ENCODE results near the gene OR1M1.
A peak's percentile ranks its signal among the peaks of the same experiment; 100 is the strongest.

Gene OR1M1

DNA sequence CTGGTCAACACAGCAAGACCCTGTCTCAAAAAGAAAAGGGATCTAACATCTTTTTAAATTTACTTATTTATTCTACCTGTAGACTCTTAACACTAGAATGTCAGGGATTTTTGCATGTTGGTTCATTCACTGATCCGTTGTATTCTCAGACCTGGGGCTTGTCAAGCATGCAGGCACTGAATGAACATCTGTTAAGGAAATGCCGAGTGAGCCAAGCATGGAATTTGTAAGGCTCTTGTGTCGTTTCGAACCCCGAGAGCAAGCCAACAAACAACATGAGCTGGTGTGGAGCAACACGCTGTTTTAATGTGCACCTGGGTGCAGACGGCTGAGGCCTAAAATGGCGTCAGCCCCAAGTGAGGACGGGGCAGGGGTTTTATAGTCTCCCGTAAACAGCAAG, 10.0 kb upstream of the OR1M1 start:
- no peak for DNase-seq

DNA sequence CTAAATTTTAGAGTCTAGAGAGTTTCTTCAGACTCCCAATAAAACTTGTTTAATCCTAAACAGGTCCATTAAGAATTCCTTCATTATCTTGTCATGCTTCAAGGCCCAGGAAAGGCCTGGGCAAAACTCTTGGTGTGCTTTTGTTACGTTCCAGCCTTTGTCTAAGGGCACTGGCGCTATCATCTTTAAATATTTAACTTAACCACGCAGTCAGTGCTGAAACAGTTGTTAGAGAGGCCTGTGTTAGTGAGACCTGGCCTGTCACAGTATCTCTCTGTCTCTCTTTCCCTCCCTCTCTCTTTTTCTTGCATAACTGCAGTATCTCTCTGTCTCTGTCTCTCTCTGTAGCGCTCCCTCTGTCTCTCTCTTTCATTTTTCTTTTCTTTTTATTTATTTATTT, 8.2 kb upstream of the OR1M1 start:
- DNase-seq = no peak

DNA sequence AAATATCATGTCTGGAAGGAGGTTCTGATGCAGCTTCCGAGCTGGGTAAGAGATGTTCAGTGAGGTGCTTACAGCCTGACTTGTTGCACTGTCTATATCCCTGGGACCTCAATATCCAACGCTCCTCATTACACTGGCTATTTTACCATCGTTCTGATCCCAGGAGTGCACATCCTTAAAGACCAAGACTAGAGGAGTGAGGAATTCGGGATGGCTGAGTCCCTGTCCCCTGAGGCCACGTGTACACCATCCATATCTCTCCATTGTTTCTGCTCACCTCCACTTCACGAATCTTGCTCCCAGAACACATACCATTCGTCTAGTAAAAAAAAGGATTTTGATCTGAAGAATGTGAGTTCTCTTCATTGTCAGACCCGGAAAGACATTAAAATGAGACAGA, 20.5 kb downstream of the OR1M1 start, which contains the start of gene OR7G2:
Gene OR7G2, minus strand, starts transcription at position 101 of the 400 bp plus-strand sequence. CDS start 4,232 bp downstream, outside the sequence.
- DNase-seq = no peak

DNA sequence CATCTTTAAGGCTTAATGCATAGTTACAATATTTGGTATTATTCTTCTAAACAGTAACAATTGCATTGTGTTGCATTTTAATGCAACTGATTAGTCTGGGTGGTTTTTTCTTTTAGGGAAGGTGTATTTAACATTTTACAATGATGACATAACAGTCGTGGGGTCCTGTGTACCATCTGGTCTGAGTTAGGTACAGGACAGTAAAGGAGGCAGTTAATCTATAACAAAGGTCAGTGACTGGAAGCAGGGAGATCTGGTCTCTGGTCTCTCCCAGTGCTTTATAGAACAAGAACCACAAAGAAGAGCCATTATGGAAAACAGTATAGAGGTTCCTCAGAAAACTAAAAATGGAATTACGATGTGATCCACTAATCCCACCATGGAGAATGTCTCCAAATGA, 23.1 kb downstream of the OR1M1 start:
- DNase-seq = no peak

DNA sequence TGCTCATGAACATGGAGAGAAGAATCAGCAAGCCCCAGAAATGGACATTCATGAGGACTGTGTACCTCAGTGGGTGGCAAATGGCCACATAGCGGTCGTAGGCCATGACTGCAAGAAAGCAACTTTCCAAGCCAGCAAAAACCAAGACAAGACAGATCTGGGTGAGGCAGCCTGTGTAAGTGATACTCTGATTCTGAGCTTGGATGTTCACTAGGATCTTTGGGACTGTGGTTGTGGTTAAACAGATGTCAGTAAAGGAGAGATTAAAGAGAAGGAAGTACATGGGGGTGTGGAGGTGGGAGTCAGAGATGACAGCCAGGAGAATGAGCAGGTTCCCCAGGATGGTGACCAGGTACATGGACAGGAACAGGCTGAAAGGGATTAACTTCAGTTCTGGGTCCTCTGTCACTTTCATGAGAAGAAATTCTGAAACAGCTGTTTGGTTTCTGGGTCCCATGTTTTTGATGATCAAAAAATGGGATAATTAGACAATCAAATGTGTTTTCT, 28.5 kb downstream of the OR1M1 start, which contains the start of gene OR7G1:
Gene OR7G1, minus strand, starts transcription at position 457 of the 507 bp plus-strand sequence. Its CDS starts 0 bp downstream, at position 457.
- no peak for DNase-seq

DNA sequence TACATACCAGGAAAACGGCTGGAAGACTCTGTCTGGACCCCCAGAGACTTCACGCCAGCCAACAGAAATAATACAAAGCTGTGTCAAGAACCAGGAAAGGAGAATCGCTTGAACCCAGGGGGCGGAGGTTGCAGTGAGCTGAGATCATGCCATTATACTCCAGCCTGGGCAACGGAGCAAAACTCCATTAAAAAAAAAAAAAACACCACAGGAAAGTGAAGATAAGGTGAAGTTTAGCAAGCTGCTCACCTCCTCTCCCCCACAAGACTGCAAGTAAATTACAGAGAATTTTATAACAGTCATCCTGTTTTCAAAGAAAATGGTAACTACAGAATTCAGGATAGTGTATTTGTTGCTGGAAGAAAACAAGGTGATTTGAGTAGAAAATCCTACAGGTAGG, 29.7 kb downstream of the OR1M1 start:
- DNase-seq = no peak

DNA sequence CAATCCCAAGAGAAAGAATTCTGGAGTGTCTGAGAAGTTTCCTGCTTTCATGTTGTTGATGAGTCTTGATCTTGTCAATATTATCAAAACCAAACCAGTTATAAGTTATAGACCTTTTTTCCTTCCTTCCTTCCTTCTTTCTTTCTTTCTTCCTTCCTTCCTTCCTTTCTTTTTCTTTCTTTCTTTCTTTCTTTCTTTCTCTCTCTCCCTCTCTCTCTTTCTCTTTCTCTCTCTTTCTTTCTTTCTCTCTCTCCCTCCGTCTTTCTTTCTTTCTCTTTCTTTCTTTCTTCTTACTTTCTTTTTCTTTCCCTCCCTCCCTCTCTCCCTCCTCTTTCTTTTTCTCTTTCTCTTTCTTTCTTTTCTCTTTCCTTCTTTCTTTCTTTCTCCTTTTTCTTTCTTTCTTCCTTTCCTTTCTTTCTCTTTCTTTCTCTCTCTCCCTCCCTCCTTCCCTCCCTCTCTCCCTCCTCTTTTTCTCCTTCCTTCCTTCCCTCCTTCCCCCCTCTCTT, 40.1 kb downstream of the OR1M1 start, which contains the start of gene OR7G3:
Gene OR7G3, minus strand, starts transcription at position 51 of the 506 bp plus-strand sequence. Its CDS starts 0 bp downstream, at position 51.
- no peak for DNase-seq

DNA sequence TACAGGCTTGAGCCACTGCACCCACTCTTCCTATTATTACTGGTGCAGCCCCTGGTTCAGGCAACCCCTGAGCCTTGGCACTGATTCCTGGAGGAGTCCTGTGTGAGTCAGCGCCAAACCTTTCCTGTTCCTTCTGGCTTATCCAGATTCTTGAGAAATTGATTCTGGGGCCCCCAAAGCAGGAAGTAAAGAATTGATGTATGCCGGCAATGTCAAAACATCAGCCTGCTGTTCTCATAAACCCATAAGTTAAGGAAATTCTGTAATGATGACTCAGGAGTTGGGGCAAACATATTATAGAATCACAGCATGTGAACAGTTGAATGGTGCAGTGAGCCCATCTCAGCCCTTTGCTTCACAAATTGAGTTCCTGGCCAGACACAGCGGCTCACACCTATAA, 41.3 kb downstream of the OR1M1 start:
- no peak for DNase-seq

DNA sequence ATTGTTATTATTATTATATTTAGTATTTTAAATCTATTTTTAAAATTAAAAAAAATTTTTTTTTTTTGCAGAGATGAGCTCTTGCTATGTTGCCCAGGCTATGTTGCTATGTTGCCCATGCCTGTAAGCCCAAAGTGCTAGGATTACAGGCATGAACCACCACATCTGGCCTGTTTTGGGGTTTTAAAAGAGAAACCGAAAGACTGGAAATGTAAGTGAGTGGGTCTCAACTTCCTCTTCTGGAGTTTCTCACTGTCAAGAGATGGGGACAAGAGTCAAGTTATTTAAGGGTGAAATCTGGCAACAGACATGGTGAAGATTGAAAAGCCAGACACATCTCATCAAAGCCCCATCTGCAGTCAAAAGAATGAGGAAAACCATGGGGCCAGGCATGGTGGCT, 44.1 kb downstream of the OR1M1 start:
- DNase-seq = no peak

DNA sequence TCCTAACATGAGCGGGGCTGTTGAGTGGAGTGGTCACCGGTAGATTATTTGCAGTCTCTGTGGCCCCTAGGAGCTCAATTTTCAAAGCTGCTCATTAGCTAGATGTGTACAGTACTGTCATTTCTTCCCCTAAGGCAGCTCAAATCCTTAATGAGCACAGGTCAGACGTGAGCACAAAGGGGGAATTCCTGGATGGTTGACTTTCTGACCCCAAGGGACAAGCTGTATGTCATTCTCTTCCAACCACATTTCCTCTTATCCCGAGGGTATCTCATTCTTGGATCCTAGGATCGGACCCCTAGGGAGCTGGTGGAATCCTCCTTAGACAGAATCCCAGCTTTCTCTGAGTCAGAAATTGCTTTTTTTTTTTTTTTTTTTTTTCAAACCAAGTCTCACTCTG, 45.6 kb downstream of the OR1M1 start:
- DNase-seq = no peak

DNA sequence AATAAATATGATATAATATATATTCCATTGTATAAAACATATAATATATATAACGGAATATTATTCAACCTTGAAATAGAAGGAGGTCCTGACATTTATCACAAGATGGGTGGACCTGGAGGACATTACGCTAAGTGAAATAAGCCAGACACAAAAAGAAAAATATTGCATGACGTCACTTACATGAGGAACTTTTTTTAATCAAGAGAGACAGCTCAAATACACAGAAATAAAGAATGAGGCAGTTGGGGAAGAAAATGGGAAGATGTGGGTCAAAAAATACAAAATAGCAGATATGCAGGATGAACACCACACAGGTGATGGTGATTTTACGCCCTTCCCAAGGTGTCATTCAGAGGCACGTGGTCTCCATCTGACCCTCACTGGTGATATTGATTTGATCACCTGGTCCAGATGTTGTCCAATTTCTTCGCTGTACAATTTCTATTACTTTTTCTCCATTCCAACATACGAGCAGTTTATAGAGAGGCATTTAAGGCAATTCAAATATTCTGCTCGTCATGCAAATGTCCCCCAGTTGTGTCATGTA, 52.8 kb downstream of the OR1M1 start:
- DNase-seq = no peak

DNA sequence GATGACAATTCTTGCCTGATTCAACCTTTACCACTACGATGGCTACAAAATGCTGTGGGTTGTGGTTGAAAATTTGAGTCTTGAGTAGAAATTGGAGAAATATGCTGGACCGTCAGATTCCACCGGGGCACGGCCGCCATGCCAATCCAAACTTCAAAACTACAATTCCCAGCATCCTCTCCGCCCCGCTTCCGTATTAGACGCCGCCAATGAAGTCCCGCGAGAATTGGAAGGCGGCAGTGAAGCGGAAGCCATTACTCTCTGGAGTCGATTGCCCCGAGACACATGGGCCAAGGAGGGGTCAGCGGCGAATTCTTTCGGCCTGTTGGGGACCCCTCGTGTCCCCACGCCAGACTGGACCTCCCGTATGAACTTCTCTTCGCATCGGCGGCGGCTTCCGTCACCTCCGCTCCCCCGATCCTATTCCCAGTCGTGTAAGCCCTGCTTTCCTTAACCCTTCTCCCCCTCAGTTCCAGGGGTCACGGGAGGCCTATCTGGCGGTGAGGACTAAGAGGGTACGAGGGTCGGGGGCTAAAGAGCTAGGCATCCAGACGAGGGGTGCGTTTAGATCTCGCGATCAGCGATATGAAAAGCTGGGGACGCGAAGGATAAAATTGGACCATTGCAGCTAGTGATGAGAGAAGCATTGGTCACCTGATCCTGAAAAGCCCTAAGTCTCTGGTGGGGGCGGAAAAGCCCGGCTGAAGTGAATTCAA, 53.5 kb downstream of the OR1M1 start, which contains the start of gene ZNF317:
Gene ZNF317, plus strand, starts transcription at position 239 of the 716 bp plus-strand sequence. CDS start 15,620 bp downstream, outside the sequence.
- DNase-seq = peak; percentile 80

DNA sequence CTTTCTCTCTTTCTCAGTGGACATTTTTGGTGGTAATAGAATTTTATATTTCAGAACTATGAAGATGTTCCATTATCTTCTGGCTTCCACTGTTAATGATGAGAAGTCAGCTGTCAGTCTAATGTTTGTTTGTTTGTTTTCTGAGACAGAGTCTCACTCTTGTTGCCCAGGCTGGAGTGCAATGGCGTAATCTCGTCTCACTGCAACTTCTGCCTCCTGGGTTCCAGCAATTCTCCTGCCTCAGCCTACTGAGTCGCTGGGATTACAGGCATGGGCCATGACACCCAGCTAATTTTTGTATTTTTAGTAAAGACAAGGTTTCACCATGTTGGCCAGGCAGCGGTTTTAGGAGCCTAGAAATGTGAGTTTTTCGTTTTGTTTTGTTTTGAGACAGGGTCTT, 58.1 kb downstream of the OR1M1 start:
- DNase-seq = no peak

All from NCI-H1694 (cell line).